Vagina (tissue), 2 donors: Measurements from ENCODE around the gene CLDN11.

Source experiments
- POLR2A ChIP-seq, 2 donors: fragments of 450-650 bp; IDR thresholded peaks; one replicate each; pipeline ENCODE4 v1.6.1; 2017; ENCODE audit warnings: antibody characterized with exemption in 2 of 2, mild to moderate bottlenecking in 2 of 2, moderate library complexity in 2 of 2
- POLR2AphosphoS5 ChIP-seq, 2 donors: sonication (generic); formaldehyde crosslinking; IDR thresholded peaks; one replicate each; pipeline ENCODE4 v1.9.0; 2017; ENCODE audit warnings: antibody characterized with exemption in 2 of 2, mild to moderate bottlenecking in 2 of 2, low read depth in 1 of 2; ENCODE audit not compliant: insufficient read depth in 1 of 2

GRCh38 chr3:170482199-170482598 is 63.5 kb downstream of the CLDN11 start:
- no peak for TF ChIP-seq POLR2A (IDR thresholded peaks at IDR 0.05)
- no peak for TF ChIP-seq POLR2AphosphoS5 (IDR thresholded peaks at IDR 0.05; ENCODE audit: insufficient read depth in 1 of 2, low read depth in 1 of 2)
